DMS 273 treated with DMSO at 0.1 percent for 48 hours (cell line): ENCODE measurements around the gene ABTB2.
"Not testable (repeated sequence)": the region's sequence is repeated elsewhere in the genome, so short reads cannot be mapped to it uniquely, and the experiment has no call there.

Source experiments
- DNase-seq: peaks from one replicate; lab custom pipeline; 2025; lab: John Stamatoyannopoulos, UW

ABTB2 gene

GRCh38 chr11:34357701-34358257, at the start of gene ABTB2:
Gene ABTB2, minus strand, starts transcription at chr11:34358010.
- DNase-seq, result peak; percentile 84

GRCh38 chr11:34407121-34407813, 49.5 kb upstream of the ABTB2 start:
- DNase-seq, result no peak

- DNase-seq, result no peak
These were observed 48.6 kb upstream of the ABTB2 start for GRCh38 chr11:34406413-34406812.

GRCh38 chr11:34405079-34405858, 47.5 kb upstream of the ABTB2 start:
- DNase-seq, result no peak

GRCh38 chr11:34404280-34404679, 46.5 kb upstream of the ABTB2 start:
- DNase-seq, result no peak

GRCh38 chr11:34403431-34403830, 45.6 kb upstream of the ABTB2 start:
- no peak for DNase-seq

GRCh38 chr11:34397811-34398210, 40.0 kb upstream of the ABTB2 start:
- no peak for DNase-seq

- no peak for DNase-seq
These were observed 39.3 kb upstream of the ABTB2 start for GRCh38 chr11:34397120-34397519.

- DNase-seq, result no peak
These were observed 38.2 kb upstream of the ABTB2 start for GRCh38 chr11:34395916-34396550.

GRCh38 chr11:34394771-34395300, 37.0 kb upstream of the ABTB2 start:
- DNase-seq, result no peak

GRCh38 chr11:34387653-34388052, 29.8 kb upstream of the ABTB2 start:
- DNase-seq, result no peak

GRCh38 chr11:34386356-34386755, 28.5 kb upstream of the ABTB2 start:
- DNase-seq, result not testable (repeated sequence)

- DNase-seq, result no peak
These were observed 24.9 kb upstream of the ABTB2 start for GRCh38 chr11:34382532-34383276.

GRCh38 chr11:34381775-34382174, 24.0 kb upstream of the ABTB2 start:
- no peak for DNase-seq

GRCh38 chr11:34380696-34381095, 22.9 kb upstream of the ABTB2 start:
- no peak for DNase-seq

- no peak for DNase-seq
These were observed 21.7 kb upstream of the ABTB2 start for GRCh38 chr11:34379539-34379938.

- DNase-seq, result no peak
These were observed 21.3 kb upstream of the ABTB2 start for GRCh38 chr11:34379079-34379478.

- no peak for DNase-seq
These were observed 15.9 kb upstream of the ABTB2 start for GRCh38 chr11:34373727-34374126.

GRCh38 chr11:34366522-34366921, 8.7 kb upstream of the ABTB2 start:
- DNase-seq, result no peak

GRCh38 chr11:34364102-34364501, 6.3 kb upstream of the ABTB2 start:
- no peak for DNase-seq

GRCh38 chr11:34363363-34364084, 5.7 kb upstream of the ABTB2 start:
- no peak for DNase-seq
